ENCODE results near the gene NSRP1.
"Not testable (repeated sequence)": the region's sequence is repeated elsewhere in the genome, so short reads cannot be mapped to it uniquely, and the experiment has no call there.

Gene NSRP1

DNA sequence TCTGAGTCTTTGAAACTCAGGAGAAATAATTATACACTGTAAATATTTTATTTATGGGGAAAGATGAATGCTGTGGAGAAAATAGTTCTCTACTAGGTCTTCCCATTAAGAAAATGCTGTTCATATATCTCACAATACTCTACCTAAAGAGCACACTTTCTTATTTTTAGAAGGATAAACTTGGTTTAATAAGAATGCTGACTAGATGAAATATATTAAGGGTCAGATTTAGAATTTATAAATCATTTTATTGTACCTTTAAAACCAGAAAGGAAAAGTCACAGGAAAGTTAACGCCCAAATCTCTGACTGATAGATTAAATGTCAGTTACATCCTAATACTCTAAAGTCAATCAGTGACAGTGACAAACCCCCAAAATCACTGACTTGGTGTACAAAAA is 70.1 kb downstream of the NSRP1 start:
- DNase-seq (ENCODE audit: low read depth in 2 of 2) = no peak

DNA sequence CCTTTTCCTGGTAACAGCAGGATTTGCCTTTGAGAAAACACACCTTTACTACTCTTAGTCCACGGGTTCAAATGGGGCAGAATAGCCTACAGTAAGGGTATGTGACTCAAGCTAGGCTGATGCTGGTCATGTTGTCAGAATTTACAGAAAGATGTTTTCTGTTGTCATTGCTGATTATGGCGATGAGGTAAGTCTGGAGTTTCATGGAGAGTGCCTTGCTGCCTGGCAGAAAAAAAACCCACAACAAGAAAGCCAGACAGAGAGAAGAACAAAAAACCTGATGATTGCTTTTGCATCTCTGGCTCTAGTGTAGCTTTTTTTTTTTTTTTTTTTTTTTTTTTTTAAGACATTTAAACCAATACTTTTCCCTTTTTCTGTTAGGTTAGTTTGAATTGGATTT is 71.0 kb downstream of the NSRP1 start:
- DNase-seq (ENCODE audit: low read depth in 2 of 2) = no peak

DNA sequence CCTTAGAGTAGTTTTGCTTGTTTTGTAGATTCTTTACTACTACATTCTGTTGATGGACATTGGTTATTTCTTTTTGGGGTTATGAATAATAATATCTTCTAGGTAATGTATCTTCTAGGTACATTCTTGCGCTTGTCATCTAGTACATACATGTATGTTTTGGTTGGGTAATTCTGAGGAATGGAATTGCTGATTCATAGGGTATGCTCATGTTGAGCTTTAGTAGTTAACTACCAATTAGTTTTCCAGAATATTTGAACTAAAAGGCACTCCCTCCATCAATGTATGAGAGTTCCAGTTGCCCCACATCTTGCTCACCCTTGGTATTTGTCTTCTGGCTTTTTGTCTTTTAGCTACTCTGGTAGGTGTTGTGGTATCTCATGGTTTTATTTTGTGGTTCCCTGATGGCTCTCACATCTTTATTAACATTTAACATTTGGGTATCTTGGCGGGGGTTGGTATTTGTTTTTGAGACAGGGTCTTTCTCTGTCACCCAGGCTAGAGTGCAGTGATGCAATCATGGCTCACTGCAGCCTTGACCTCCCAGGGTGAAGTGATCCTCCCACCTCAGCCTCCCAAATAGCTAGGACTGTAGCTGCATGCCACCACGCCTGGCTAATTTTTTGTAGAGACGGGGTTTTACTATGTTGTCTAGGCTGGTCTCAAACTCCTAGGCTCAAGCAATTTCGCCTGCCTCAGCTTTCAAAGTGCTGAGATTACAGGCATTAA is 71.8 kb downstream of the NSRP1 start:
- no peak for DNase-seq (ENCODE audit: low read depth in 2 of 2)

DNA sequence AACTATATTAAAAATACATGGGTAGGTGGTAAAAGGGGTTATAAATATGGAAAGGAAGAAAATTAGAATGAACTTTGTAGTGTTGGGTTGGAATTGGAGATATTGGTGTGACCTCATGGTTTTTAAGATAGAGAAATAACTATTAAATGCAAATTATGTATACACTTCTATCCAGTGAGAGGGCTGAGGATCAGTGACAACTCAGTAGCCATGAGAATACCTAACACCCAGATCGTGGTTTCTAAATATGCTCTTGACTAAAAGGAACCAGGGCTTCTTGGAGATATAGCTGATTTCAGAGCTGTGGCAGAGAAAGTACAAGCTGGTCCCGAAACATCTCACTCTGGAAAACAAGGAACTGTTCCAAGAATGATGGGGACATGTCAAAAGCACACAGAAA is 74.5 kb downstream of the NSRP1 start:
- no peak for DNase-seq (ENCODE audit: low read depth in 2 of 2)

DNA sequence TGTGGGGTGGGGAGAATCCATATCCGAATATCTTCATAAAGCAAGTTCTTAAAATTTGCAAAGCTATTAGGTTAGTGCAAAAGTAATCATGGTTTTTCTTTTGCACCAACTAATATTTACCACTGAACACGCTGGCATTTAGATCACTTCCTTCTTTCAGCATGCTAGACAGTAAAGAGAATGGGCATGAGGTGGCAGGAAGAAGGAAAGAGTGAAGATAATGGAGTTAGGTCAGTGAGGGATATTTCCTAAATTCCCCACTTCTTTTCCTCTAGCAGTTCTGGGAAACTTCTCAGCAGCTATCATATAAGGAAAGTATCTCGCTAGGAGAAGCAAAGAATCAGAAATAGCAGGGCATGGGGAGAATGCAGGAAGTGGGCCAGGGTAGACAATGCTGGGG is 79.9 kb downstream of the NSRP1 start:
- no peak for DNase-seq (ENCODE audit: low read depth in 2 of 2)

DNA sequence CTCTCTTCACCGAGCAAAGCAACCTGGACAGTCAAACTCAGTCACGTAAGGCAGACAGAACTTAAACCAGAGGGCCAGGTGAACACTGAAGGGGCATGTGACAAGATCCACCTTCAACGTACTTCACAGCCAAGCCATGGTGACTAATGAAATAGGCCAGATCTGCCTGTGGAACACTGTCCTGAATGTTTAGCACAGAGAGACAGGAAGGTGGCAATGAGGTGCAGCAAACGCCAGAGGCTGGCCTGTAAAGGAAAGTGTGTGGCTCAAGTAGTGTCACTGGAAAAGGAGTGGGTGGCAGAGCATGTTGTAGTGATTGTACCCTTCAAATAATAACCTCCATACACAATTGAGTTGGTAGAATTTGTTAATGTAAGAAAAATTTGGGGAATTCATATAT is 80.8 kb downstream of the NSRP1 start:
- DNase-seq (ENCODE audit: low read depth in 2 of 2) = no peak

DNA sequence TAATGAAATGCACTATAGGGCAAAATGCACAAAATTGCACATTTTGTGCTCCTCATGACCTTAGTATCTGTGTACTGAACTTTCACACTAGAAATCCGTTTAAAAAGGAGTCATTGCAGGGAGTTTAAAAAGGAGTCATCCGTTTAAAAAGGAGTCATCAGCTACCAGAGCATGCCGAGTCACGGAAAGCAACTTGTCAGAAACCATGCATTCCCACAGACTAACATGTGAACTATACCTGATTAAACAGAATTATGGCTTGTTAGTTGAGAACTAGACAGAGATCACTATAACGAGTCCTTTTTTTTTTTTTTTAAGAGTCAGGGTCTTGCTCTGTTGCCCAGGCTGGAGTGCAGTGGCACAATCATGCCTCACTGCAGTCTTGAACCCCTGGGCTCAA is 83.0 kb downstream of the NSRP1 start:
- DNase-seq (ENCODE audit: low read depth in 2 of 2) = no peak

DNA sequence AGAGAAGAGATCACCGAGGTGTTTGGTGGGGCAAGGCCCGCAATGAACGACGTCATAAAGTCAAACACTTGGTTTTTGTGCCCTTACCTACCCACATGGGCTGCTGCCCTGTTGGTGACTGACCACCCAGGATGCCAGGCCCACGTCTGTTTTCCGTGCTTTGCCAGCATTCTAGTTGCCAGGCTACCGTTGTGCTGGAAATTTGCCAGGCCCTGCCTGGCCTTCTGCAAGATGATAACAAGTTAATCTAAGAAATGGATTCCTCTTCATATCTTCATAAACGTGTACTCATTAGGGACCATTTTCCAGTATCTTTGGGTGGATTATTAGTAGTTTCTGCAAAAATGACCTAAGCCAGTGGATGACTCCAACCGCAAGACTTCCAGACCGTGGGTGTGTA is 83.5 kb downstream of the NSRP1 start:
- no peak for DNase-seq (ENCODE audit: low read depth in 2 of 2)

DNA sequence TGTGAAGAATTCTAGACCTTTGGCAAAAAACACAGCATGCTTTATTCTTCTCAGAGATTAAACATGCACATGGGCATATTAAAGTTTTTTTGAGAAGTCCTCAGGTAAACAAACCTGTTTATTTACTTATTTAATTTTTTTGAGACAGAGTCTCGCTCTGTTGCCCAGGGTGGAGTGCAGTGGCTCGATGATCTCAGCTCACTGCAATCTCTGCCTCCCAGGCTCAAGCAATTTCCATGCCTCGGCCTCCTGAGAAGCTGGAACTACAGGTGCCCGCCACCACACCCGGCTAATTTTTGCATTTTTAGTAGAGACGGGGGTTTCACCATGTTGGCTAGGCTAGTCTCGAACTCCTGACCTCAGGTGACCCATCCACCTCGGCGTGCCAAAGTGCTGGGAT is 84.0 kb downstream of the NSRP1 start:
- DNase-seq (ENCODE audit: low read depth in 2 of 2) = not testable (repeated sequence)

DNA sequence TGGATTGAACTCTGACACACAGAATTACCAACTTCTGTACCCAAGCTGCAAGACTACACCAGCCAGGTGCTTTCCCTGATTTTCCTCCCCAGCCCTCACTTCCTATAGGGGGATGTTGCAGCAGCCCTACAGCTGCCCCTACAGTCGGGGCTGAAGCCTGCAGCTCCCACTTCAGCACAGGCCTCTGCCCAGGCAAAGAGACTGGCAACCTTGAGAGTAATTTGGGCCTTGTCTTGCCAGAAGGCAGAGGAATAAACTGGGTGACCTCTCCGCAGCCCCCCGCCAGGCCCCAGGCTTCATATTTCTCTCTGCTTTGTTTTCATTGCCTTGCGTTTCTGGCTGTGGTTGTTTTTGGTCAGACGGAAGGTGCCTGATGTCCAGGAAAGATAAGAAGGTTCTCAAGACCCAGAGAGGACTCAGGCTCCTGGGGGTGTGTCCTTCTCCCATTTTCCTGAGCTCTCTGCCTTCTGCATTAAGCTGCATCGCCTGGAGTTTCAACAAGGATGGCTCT is 86.9 kb downstream of the NSRP1 start:
- DNase-seq (ENCODE audit: low read depth in 2 of 2) = no peak

DNA sequence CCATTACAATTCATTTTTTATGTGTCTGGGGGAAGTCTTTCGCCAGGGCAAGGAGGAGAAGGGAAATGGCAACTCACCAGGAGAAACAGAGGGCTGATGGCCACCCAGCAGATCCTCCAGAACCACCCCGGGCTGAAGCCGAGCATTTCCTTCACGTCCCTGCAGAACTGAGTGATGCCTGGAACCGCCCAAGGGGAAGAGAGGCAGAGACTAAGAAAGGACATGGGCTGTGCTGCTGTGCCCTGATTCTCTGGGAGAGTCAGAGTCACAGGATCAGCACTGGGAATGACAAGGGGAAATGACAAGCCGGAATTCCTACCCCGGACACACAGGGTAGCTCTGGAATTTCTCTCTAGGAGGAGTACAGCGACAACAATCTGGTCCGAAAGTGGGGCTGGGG is 91.0 kb downstream of the NSRP1 start:
- DNase-seq (ENCODE audit: low read depth in 2 of 2) = no peak

DNA sequence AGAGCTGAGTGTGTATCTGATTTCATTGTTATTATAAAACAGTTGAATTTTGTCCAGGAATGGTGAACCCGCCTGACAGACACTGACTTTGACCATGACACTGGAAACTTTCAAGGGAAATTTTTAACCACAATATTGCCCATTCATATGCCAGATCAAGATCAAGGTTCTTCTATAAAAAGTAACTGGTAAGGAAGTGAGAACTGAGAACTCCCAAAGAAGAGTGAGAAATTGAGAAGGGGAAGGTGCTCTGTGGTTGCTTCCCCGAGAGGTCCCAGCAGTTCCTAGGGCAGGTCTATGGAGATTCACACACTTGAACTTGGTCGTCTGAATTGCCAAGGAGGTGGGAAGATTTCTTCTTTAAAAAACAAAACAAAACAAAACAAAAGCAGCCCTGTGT is 91.6 kb downstream of the NSRP1 start:
- DNase-seq (ENCODE audit: low read depth in 2 of 2) = no peak

DNA sequence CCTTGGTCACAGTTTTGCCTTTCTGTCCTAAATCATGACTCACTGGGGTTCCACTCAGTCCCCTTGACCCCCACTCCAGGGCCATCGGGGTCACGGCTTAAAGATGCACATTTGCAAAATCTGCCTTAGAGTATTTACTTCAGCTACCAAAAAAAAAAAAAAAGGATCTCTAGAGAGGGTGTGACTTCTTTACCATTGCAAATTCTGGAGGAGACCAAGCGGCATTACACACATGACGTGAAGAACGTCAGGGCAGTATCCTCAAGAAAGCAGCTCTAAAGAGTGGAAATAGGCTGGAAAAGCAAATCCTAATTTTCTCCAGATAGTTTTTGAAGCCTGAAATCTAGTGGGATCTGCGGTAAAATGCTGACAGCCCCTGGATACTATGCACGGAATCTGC is 93.3 kb downstream of the NSRP1 start:
- DNase-seq (ENCODE audit: low read depth in 2 of 2) = no peak

DNA sequence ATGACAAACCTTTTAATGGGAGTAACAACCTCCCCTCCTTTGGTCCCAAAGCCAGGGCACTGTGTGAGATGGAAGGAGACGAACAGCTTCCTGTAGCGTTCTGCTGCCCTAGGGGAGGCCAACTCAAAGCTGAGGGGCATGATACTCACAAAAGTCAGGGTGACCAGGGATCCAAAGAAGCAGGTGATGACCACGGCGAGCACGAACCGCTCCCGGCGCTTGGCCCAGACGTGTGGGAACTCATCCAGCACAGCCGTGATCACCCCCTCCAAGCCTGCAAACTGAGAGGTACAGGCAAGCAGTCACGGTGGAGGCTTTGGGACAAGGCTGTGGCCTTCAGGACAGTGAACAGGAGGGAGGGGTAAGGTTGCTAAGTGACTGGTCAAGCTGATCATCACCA is 93.8 kb downstream of the NSRP1 start:
- no peak for DNase-seq (ENCODE audit: low read depth in 2 of 2)

DNA sequence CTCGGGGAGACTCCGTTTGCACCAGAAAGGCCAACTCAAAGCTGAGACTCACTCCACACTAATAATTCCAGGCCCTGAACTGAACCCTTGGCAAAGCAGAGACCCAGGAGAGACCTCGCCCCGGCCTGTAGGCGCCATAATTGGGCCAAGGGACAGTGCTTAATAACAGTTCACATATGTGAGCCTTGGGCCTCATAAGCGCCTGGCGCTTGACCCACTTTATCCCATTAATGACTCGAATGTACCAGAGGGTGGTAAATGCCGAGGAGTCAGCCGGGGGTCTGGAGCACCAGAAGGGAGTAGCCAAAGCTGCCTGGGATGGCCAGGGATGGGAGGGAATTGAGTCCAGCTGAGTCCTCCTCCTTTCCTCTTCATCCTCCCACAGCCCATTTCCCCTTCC is 94.3 kb downstream of the NSRP1 start:
- DNase-seq (ENCODE audit: low read depth in 2 of 2) = no peak

DNA sequence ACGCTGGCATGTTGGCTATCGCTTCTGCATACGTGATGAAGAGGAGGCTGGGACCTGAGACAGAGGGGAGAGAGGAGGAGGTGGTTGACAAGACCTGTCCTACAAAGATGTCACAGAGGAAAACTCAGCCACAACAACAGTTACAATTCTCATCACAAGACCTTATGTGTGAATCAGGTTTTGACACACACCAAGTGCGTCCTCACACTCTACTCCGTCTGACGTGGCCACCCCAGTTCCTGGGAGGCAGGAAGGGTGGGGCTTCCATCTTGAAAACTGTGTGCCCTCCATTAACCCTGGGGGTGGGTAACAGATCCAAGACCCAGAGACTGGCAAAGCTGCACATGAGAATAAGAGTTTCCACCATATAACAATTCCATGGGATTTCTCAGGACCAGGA is 94.8 kb downstream of the NSRP1 start:
- DNase-seq (ENCODE audit: low read depth in 2 of 2) = no peak

DNA sequence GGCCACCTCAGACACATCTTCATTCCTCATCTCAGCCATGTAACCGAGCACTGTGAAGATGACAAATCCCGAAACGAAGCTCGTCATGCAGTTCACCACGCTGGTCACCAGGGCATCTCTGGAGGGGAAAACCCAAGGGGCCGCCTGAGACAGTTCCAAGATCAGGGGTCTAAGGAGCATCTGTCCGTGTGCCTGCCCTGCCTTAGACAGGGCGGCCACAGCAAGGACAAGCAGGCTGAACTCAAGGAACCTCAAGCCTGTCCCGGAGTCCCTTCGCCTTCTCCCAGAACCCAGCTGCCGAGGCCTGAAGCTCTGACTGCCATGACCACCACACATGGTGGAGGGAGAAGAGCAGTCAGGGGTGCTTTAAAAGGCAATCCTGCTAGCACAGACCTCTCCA is 96.1 kb downstream of the NSRP1 start:
- no peak for DNase-seq (ENCODE audit: low read depth in 2 of 2)

DNA sequence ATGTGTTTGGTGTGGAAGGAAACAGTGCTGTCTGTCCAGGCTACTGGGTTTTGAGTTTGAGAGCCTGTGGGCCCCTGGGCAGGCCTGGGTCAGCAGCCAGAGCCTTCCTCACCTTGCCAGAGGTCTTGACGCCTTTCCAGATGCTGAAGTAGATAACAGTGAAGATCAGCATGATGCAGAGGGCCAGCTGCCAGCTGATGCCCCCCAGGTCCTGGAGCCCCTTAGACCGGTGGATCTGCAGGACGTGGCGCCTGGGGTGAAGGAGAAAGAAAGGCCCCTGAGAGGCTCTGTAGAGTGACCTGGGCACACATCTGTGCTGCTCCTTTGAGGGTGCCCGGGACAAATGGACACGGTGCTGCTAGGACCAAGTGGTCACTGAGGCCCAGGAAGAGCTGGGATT is 100.4 kb downstream of the NSRP1 start:
- no peak for DNase-seq (ENCODE audit: low read depth in 2 of 2)

DNA sequence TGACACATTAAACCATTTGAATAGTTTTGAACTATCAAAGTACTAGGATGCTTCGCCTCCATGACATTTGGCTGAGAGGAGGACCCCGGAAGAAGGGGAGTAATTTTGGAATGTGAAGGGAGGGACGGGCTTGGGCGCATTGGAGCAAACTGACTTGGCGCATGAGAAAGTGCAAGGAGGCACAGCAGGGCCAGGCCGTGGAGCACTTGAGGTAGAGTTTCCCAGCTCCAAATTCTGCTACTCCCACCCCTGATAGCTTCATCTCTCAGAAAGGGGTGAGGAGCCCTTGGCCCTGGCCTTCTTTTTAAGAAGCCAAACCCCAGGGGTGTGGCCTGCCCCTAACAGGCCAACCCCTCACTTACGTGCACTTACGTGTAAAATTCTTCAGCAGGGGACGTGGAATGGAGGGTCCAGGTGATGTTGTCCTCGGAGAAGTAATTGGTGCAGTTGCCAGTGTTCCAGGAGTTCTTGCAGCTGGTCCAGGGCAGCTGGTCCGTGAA is 101.2 kb downstream of the NSRP1 start:
- DNase-seq (ENCODE audit: low read depth in 2 of 2) = no peak

DNA sequence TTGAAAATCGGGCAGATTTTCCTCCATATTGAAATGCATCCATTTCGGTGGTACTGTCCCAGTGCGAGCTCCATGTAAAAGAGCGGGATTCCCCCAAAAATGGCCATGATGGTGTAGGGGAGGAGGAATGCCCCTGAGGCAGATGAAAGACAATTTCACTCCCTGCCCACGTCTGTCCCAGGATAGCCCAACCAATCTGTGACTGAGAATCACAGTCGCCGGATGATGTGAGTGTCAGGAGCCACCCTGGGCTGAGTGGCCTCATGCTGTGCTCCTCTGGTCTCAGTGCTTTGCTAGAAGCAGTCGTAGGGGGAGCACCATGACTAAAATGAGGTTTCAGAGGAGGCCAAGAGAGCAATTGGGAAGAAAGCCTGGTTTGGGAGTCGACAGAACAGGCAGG is 102.2 kb downstream of the NSRP1 start:
- DNase-seq (ENCODE audit: low read depth in 2 of 2) = no peak

DNA sequence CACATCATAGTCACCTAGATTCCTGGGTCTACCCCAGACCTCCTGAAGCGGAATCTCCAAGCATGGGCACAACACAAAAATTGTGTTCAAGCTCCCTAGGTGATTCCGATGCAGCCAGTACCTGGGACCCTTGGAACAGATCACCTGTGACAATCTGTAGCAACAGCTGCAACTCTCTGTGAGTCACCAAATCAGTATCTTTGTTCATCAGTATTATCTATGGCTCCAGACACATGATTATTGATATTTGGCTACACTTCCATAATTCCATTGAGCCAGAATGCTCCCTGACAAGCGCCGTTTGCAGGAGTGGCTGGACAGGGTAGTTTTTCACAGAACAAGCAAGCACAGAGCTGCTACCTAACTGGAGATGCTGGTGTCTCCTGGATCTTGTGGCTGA is 102.7 kb downstream of the NSRP1 start:
- no peak for DNase-seq (ENCODE audit: low read depth in 2 of 2)

DNA sequence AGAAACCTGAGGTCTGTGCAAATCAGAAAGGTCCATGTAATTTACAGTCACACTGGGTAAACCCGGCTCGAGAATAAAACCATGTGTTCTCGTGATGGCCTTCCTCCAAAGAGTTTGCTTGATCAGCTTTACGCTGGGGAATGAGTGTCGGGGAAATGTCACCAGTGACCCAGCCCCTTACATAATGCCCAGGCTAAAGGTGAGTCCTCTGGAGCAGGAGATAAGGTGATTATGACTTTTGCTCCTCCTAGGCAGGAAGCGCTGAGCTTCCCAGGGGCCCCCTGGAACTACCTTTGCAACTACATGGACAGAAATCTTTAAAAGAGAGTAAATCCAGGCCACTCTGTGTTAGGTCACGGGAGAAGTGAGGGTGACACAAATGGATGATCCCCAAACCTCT is 103.2 kb downstream of the NSRP1 start:
- DNase-seq (ENCODE audit: low read depth in 2 of 2) = no peak

DNA sequence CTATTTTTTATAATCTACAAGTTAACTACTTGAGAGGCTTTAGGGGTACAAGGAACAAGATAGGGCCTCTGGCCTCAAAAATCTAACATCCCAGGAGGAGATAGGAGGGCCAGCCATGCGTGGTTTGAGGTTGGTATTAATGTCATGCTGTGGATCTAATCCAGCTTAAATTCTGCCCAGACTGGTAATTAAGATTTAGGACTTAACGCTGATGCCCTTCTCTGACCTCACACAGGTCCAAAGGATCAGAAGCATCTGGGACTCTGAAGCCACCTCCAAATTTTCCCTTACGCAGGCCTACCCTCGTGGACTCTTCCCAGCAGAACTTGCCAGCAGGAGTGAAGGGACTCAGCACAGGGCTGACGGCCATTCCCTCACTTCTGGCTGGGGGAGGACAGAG is 103.8 kb downstream of the NSRP1 start:
- DNase-seq (ENCODE audit: low read depth in 2 of 2) = no peak

DNA sequence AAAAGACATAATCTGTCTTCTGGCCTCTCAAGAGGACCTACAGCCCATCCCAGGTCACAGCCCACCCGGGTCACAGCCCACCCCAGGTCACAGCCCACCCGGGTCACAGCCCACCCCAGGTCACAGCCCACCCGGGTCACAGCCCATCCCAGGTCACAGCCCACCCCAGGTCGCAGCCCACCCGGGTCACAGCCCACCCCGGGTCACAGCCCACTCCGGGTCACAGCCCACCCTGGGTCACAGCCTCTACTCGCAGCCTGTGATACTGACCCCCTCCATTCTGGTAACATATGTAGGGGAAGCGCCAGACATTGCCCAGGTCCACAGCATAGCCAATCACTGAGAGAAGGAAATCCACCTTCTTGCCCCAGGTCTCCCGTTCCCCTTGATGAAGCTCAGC is 104.7 kb downstream of the NSRP1 start:
- no peak for DNase-seq (ENCODE audit: low read depth in 2 of 2)

All from fibroblast of skin of left quadriceps (primary cell).